Stimulated activated CD8-positive, alpha-beta memory T cell treated with anti-CD3 and anti-CD28 coated beads, Interleukin-7, amount 100 ng/mL, for 24 hours (primary cell): ENCODE measurements around the gene TLR5.
A peak's percentile ranks its signal among the peaks of the same experiment; 100 is the strongest.
"Not testable (repeated sequence)": the region's sequence is repeated elsewhere in the genome, so short reads cannot be mapped to it uniquely, and the experiment has no call there.

Source experiments
- DNase-seq: peaks from one replicate; pipeline ENCODE4 v3.0.0-alpha.2; 2020; ENCODE audit warnings: low read depth

TLR5 gene, protein sequence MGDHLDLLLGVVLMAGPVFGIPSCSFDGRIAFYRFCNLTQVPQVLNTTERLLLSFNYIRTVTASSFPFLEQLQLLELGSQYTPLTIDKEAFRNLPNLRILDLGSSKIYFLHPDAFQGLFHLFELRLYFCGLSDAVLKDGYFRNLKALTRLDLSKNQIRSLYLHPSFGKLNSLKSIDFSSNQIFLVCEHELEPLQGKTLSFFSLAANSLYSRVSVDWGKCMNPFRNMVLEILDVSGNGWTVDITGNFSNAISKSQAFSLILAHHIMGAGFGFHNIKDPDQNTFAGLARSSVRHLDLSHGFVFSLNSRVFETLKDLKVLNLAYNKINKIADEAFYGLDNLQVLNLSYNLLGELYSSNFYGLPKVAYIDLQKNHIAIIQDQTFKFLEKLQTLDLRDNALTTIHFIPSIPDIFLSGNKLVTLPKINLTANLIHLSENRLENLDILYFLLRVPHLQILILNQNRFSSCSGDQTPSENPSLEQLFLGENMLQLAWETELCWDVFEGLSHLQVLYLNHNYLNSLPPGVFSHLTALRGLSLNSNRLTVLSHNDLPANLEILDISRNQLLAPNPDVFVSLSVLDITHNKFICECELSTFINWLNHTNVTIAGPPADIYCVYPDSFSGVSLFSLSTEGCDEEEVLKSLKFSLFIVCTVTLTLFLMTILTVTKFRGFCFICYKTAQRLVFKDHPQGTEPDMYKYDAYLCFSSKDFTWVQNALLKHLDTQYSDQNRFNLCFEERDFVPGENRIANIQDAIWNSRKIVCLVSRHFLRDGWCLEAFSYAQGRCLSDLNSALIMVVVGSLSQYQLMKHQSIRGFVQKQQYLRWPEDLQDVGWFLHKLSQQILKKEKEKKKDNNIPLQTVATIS

DNA sequence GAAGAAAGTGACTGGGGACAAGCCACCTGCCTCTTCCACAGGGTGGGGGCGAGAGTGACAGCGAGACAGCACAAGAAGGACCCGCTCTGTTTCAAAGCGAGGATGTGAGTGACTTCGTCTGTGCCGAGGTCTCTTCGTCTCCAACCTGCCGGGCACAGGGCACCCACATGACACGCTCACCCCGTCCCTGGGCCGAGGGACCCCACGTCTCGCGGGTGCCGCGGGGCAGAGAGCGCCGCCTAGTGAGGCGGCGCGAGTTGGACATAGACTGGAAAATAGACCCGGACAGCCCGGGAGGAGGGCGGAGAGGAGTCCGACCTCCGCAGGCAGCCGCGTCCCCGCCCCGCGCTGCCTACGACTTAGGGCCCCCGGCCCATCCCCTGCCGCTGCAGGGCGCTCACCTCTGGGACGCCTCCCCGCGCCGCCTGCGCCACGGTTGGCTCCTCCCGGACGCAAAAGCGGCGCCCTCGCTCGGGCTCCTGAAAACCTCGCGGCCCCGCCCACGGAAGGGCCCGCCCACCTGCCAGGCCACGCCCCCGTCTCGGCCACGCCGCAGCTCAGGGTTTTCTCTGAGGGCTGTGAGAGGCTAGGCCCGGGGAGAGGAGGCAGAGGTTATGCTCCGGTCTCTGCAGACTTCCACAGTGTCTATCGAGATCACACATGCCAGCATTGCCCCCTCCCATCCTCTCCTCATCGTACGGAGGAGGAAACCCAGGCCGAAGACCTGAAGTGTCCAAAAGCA is at the start of gene TLR5:
TSS of gene TLR5 (minus strand) at position 454 of the 742 bp plus-strand sequence. CDS start 30,217 bp downstream, outside the sequence.
- peak; percentile 77 for DNase-seq

DNA sequence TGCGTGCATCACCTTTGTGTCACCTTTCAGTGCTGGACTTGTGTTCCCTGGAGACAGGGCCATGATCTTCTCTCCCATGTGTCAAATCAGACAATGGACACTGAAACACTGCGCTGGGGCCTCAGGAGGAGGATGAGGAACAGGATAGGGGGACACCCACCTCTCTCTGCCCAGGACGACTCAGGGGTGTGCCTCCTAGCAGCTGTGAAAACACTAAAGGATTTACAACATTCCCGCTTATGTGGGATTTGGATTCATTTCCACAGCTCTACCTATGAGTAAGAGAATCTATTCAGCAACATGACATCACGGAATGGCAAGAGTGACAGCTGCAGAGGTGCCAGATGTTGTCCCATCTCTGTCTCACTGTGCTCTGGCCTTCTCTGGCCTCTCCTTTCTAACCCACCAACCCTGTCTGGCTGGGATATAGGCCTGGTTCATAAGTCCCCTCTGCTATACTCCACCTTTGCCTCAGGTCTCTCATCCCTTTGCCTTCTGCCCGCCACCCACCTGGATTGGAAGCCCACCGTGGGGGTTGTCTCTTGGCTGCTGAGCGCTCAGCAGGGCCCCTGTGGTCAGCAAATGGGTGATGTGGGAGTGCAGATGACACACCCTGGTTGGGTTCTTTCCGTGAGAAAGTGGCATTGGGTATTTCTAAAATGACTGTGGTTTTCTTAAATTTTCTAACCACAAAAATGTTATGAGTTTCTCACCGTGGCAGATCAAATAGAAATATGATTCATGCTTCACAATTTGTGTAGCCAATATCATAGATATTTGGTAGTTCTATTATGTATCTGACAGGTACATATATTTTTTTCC is 47.1 kb upstream of the TLR5 start:
- peak; percentile 25 for DNase-seq

DNA sequence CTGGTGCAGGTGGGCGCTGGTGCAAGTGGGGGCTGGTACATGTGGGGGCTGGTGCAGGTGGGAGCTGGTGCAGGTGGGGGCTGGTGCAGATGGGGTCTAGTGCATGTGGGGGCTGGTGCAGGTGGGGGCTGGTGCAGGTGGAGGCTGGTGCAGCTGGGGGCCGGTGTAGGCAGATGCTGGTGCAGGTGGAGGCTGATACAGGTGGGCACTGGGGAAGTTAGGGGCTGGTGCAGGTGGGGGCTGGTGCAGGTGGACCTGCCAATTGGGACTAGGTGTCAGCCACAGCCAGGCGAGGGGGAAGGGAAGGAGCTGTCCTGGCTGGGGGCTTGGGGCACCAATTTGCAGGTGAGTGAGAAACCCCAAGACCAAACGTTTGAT is 46.5 kb upstream of the TLR5 start:
- DNase-seq = no peak

DNA sequence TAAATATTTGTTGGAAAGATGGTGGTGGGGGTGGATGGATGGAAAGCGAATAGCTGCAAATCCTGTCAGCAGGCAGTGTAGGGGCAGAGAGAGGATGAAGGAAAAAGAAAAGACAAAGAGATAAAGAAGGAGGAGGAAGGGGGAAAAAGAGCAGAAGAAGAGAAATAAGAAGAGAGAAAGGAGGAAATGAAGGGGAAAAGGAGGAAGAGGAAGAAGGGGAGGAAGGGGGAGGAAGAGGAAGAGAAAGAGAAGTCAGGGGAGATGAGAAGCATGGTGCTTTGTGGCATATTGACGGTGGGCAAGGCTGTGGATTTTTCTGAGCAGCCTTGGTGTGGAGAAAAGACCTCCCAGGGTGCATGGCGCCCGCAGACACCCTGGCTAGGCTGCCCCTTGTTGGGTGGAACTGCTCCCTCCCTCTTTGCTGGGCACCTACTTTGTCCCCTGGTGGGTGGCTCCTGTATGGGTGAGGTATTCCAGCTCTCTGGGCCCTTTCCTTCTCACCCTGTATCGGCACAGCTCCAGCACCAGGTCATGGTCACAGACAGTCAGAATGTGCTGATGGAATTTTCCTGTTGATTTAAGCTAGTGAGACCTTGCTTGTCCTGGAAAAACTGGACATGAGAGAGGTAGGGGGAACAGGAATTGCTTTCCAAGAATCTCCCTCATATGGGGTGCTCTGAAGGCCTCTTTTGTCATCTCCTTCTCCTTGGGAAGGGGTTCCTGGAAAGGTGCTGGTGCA is 45.7 kb upstream of the TLR5 start:
- no peak for DNase-seq

DNA sequence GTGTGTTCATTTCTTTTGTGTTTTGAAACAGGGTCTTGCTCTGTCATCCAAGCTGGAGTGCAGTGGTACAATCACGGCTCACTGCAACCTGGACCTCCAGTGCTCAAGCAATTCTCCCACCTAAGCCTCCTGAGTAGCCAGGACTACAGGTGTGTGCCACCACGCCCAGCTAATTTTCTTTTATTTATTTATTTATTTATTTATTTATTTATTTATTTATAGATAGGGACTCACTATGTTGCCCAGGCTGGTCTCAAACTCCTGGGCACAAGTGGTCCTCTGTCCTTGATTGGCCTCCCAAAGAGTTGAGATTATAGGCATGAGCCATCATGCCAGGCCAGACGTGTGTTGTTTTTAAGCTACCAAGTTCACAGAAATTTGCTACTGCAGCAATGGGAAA is 43.8 kb upstream of the TLR5 start:
- DNase-seq = no peak

DNA sequence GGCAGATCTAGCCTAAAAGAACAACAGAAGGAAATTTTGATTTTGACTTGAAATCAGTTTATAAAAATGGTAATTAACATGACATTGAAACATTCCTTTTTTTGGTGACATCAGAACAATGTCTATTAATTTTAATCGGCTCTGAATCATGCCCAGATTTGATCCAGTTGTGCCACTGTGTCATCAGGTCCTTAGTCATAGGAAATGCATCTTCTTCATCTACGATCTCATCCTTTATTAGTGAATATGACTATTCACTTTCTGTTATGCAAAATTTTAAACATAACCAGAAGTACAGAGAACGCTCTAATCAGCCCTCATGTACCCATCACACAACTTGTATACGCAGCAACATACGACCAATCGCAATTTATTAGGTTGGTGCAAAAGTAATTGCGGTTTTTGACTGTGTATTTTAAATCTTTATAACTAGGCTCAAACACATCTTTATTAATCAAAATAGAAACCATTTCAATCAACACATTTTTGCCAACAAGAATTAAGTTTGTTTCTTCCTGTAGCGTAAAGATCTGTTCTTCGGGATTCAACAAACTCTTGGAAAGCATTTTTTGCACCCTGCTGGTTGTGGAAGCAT is 40.3 kb upstream of the TLR5 start:
- no peak for DNase-seq

DNA sequence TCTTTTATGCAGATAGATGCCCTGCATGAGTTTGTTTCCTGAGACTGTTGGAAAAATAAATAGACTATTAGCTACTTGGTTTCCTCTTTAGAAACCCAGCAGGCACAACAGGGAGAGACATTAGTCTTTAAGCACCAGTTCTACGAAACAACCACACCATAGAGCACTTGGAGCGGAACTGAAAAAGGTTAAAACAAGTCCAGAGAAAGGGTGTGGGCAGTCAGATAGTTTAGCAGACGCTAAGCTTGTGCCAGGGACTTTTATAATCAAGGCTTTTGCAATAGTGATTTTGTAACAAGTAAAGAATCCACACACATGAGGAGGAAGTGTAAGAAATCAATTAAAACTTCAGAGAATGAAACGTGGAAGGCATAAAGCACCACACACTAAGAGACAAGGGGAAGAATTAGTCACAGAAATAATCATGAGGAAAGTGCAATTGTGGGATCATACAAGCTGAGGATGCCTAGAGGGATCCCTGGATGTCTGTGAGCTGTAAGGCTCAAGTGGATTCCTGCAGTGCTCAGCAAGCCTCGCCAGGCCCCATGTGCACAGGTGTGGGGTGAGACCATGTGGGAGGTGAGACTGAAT is 37.8 kb upstream of the TLR5 start:
- DNase-seq = no peak

DNA sequence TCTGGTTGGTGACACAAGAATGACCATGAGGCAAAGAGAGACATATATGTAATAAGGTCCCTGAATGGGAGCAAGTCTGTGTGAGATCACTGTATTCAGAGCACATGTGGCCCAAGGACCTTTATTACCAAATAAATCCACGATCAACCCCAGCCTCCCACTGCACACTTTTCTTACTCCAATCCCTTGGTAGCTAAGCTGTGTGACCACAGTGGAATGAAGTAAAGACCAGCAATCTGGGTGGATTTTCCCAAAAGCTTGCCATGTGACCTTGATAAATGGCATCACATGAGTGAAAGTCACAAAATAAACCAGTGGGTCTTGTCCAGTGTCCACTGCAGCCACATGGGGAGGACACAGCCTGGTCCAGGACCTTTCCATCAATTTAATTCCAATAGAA is 36.7 kb upstream of the TLR5 start:
- DNase-seq = no peak

DNA sequence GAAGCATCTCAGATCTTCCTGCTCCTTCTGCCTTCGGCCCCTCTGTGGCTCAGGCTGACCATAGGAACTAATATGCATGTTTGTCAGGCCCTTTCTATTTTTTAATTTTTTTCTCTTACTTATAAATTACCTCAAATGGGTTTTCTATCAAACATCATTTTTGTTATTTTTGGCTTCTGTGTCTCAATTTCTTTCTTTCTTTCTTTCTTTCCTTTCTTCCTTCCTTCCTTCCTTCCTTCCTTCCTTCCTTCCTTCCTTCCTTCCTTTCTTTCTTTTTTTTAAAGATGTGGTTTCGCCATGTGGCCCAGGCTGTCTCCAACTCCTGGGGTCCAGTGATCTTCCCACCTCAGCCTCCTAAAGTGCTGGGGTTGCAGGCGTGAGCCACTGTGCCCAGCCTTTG is 36.2 kb upstream of the TLR5 start:
- no peak for DNase-seq

DNA sequence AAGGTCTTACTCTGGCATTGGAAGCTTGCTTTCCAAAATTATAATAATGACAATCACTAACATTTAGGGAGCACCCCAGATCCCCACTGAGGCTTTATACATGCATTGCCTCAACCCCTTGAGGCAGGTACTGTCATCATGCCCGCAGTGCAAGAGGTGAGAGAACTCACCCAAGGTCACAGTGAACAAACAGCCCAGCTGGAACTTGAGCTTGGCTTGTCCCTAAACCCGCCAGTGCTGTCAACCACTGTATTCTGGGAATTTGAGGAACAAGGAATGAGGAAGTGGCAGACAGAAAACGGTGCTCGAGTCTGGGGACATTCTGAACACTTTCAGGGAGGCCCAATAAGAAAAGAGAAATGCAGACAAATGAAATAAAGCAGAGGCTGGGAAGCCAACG is 34.6 kb upstream of the TLR5 start:
- no peak for DNase-seq

DNA sequence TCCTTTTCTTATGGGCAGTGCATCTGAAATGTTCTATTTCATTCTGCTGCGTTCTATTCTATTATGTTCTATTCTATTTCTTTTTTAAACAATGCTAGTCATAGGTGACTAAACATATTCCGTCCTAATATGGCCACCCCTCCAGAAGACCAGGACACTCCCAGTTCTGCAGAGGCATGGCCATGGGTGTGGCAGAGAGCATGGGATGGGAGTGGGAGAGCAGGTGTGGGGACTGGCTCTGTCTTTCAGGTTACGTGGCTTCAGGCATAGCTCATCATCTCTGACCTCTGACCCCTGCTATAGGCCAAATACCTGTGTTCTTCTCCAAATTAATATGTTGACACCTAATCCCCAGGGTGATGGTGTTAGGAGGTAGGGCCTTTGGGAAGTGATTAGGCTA is 33.4 kb upstream of the TLR5 start:
- DNase-seq = no peak

DNA sequence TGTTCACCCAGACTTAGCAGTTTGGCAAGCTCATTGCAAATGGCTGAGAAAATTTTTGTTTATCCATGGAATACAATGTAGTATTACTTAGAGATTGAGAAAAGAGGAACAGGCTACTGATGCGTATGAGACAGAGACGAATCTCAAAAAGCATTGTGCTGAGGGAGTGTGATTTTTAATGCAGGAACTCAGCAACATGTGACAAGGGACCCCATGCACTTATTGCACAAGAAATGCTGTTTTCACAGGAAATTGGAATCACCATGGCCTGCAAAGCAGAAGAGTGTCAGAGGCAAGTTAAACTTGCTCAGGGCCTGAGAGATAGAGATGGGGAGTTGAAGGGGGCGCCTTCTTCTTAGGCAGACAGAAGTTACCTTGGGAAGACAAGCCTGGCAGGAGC is 32.6 kb upstream of the TLR5 start:
- no peak for DNase-seq

DNA sequence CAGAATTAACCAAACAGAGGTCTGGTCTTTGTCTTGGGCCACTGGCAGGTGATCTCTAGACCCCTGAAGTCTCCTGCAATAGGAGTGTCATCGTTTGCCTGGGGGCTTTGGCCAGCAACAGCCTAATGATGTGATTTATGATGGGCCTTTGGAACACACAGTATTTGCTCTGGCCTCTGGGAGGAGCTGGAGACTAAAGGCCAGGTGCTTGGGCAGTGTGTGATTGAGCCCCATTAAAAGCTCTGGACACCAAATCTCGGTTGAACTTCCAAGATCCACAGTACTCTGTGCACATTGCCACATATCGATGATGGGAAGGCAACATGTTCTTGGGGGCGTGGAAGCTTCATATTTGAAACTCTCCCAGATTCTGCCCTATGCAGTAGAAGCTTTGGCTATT is 32.0 kb upstream of the TLR5 start:
- DNase-seq = no peak

DNA sequence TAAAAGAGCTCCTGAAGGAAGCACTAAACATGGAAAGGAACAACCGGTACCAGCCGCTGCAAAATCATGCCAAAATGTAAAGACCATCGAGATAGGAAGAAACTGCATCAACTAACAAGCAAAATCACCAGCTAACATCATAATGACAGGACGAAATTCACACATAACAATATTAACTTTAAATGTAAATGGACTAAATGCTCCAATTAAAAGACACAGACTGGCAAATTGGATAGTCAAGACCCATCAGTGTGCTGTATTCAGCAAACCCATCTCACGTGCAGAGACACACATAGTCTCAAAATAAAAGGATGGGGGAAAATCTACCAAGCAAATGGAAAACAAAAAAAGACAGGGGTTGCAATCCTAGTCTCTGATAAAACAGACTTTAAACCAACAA is 26.4 kb upstream of the TLR5 start:
- DNase-seq = not testable (repeated sequence)

DNA sequence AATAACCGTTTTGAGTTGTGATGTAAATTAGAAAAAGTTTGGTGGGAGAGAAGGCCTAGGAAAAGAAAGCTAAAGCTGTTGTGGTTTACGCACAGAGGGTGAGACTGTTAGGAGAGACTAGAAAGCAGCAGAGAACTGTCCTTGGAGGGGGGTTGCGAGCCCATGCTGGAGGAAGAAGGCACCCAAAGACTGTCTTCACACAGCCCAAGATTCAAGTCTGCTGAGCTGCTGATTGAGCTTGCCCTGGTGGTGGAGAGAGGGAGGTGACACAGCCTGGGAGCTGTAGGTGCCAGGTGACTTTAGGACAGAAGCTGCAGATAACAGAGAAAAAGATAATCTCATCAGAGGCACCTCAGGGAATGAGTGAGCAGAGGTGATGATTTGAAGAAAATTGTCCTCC is 18.3 kb upstream of the TLR5 start:
- DNase-seq = no peak

DNA sequence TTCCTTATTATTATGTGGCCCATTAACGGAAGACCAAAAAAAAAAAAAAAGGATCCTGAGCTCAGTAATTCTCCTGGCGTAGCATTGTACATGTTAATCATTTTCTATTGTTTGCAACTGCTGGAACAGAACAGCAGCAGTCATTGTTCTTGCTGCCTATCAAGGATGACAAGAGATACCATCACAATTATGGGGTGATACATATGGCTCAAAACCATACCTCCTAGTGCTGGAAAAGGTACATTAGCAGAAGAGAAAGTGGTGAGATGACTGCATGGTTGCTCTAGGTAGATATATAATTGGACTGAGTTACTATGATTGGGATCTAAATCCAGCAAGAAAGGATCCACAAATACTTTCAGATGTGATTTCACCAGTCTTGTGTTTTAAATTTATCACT is 13.3 kb upstream of the TLR5 start:
- DNase-seq = no peak

DNA sequence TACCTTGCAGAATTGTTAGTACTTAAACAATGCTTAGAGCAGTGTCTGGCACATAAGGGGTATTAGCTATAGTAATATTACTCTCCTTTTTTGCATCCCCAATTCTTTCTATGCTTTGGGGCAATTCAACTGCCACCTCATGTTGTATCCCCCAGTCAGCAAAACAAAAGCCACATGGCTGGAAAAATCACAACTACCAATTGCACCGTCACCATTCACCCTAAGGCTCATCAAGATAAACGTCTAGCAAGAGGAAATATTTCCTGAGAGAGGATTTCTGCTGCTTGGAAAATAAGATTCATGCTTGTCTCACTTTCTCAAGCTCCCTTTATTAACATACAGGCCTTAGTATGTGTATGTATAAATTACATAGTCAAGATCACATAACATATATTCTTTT is 12.1 kb upstream of the TLR5 start:
- no peak for DNase-seq

DNA sequence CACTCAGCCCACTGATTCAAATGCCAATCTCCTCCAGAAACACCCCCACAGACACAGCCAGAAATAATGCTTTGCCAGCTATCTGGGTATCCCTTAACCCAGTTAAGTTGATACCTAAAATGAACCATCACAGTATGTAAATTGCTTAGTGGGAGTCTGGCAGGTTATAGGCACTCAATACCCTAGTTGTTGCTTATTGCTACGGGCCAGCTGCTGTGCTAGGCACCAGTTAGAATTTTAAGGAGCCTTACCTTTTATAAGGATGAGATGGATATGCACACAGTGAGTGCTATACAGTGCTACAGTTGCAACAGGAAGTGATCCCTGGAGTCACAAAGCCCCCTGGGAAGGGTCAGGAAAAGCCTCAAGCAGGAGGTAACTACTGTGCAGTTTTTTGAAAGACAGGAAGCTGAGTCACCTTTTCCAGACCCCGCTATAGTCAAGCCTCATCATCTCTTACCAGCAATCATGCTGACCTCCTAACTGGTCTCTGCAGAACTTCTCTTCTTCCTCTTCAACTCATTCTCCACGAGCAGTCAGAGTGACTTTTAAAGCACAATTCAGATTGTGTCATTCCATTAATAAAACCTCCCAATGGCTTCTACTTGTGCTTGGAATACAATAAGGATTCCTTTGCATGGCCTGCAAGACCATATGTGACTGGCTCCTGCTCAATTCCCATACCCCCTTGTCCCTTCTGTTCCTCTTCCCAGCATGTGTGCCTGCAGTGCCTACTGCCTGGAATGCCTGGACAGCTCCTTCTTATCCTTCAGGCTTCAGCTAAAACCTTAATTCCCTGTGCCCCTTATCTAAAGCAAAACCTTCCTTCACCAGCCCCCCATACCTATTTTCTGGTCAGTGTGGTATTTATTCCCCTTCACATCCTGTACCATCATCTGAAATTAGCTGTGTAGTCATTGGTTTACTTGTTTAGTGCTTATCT is 10.4 kb upstream of the TLR5 start:
- DNase-seq = no peak

DNA sequence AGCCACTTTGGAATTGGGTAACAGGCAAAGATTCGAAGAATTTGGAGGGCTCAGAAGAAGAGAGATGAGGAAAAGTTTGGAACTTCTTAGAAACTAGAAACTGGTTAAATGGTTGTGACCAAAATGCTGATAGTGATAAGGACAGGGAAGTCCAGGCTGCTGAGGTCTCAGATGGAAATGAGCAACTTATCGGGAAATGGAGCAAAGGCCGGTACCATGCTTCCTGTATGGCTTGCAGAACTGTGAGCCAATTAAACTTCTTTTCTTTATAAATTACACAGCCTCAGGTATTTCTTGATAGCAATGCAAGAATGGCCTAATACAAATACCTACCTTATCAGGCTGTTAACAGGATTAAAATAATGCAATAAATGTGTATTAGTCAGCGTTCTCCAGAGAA is 9.4 kb upstream of the TLR5 start:
- DNase-seq = no peak
